Measurements from ENCODE around the gene SHC1. TPM values are rescaled to one million over a fixed set of nuclear protein-coding genes. Genes with fewer than 3 reads are reported as not detected.

SHC1 gene
- total and polyA plus RNA-seq, 2 donors (not counting 1 experiment from before 2014, with no cell fraction given): 50.1 to 61.4 TPM

DNA sequence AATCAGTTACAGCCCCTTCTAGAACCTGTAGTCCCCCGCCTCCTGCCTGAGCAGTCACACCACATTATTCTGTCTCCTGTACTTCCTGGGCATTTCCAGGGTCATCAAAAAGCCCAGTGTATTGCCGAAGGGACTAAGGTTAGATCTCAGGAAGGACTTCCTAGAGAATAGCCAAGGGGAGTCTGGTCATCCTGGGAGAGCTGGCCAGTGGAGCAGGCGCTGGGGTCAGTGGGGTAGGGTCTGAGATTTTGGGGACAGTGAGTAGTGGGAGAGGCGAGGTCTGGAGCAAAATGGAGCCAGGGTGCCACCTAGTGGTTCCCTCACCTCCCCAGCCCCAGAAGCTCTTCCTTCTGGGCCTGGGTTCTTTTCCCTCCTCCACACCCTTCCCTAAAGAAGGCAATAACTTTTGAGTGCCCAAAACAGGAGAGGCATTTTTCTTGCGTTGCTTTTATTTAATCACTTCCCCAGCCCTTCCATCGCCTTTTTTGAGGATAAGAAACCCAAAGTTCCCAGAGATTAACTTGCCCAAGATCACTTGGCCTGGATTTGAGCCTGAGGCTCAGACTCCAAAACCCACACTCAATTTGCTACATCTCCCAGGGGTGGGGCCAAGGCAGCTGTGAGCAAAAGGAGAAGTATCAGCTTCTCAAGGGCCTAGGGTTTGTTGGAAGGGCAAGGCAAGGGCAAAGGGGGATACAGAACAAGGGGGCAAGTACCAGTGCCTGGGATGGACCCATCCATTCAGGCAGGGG lies 26.7 kb downstream of the SHC1 start:
- TF ChIP-seq, protein P1, sequence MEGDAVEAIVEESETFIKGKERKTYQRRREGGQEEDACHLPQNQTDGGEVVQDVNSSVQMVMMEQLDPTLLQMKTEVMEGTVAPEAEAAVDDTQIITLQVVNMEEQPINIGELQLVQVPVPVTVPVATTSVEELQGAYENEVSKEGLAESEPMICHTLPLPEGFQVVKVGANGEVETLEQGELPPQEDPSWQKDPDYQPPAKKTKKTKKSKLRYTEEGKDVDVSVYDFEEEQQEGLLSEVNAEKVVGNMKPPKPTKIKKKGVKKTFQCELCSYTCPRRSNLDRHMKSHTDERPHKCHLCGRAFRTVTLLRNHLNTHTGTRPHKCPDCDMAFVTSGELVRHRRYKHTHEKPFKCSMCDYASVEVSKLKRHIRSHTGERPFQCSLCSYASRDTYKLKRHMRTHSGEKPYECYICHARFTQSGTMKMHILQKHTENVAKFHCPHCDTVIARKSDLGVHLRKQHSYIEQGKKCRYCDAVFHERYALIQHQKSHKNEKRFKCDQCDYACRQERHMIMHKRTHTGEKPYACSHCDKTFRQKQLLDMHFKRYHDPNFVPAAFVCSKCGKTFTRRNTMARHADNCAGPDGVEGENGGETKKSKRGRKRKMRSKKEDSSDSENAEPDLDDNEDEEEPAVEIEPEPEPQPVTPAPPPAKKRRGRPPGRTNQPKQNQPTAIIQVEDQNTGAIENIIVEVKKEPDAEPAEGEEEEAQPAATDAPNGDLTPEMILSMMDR (IDR thresholded peaks at IDR 0.05): peak; percentile 71
- TF ChIP-seq EZH2 (IDR thresholded peaks at IDR 0.05; ENCODE audit: borderline replicate concordance, insufficient read depth, low read depth, low read length, poor library complexity, severe bottlenecking): no peak
- peaks cover 26% of the 10 kb centered on the region for H4K20me1 ChIP-seq (ENCODE audit: control insufficient read depth, insufficient read depth, low read length, poor library complexity, severe bottlenecking)
- H3K36me3 ChIP-seq (replicated peaks in 1 of 2; ENCODE audit: control extremely low read depth in 1 of 2, control insufficient read depth in 1 of 2, extremely low read depth in 1 of 2, insufficient read depth in 2 of 2, low read length in 1 of 2): peaks cover 0 to 42% of the 10 kb centered on the region in 2 experiments
- peak overlapping the region in 1 of 5 experiments; percentile 7 for H3K4me3 ChIP-seq (ENCODE audit: control extremely low read depth in 1 of 5, extremely low read depth in 1 of 5, insufficient read depth in 1 of 5, low read depth in 2 of 5, low read length in 4 of 5)
- H2AFZ ChIP-seq (ENCODE audit: insufficient read depth, low read depth, low read length, poor library complexity, severe bottlenecking): no peak overlapping the region
- Mint-ChIP-seq H3K27me3 (no peaks in the 10 kb centered on the region), H3K4me3 (peak overlapping the region; percentile 72), H3K4me1 (peaks cover 66% of the 10 kb centered on the region), H3K9me3 (ENCODE audit: insufficient read depth) (no peaks in the 10 kb centered on the region), H3K27ac (peak overlapping the region; percentile 89)
- peak overlapping the region; percentile 58 to 88 for H3K27ac ChIP-seq (ENCODE audit: low read length in 2 of 2)
- peaks cover 26% of the 10 kb centered on the region for H3K79me2 ChIP-seq (ENCODE audit: control insufficient read depth, insufficient read depth, low read length)
- peak; percentile 69 for DNase-seq
- intact Hi-C loops (cut with micrococcal nuclease): loop anchor here (1.0 kb wide), 1 partner anchor 11 kb away; no protein-coding TSS in a partner anchor
- H3K9ac ChIP-seq (ENCODE audit: low read length): no peak overlapping the region
- peak overlapping the region; percentile 82 for H3K4me2 ChIP-seq (replicated peaks; ENCODE audit: low read depth, low read length, poor library complexity, severe bottlenecking)
- H3K4me1 ChIP-seq (ENCODE audit: control insufficient read depth in 2 of 2, insufficient read depth in 2 of 2, low read length in 2 of 2): peaks cover 47 to 63% of the 10 kb centered on the region in 2 donors
- 18% methylated on average over 3 of the region's 6 CpGs for WGBS (ENCODE audit: insufficient coverage)
- no peaks in the 10 kb centered on the region for H3K9me3 ChIP-seq (ENCODE audit: control extremely low read depth in 1 of 3, control insufficient read depth in 2 of 3, insufficient read depth in 1 of 3, low read length in 2 of 3)
- no peaks in the 10 kb centered on the region for H3K27me3 ChIP-seq (replicated peaks in 1 of 4; ENCODE audit: control extremely low read depth in 1 of 4, control insufficient read depth in 3 of 4, insufficient read depth in 4 of 4, low read length in 3 of 4)
- ChIA-PET POLR2A (interaction anchor here (0.6 to 1.5 kb wide), 6 partner anchors 17 to 116 kb away, joined by 3 to 7 read pairs (median 5); partner anchors contain the start of gene PYGO2), CTCF (interaction anchor here (0.6 to 1.9 kb wide), 18 partner anchors 11 to 464 kb away, joined by 3 to 9 read pairs (median 4); partner anchors contain the start of genes ADAM15, ADAR and KRTCAP2)
- peak; percentile 22 for ATAC-seq (ENCODE audit: low read depth)

Measured in B cell (primary cell).